Fibroblast of lung (primary cell): ENCODE measurements around the gene PPP3R2. TPM values are rescaled to one million over a fixed set of nuclear protein-coding genes. Genes with fewer than 3 reads are reported as not detected.
A peak's percentile ranks its signal among the peaks of the same experiment; 100 is the strongest.
"Not testable (repeated sequence)": the region's sequence is repeated elsewhere in the genome, so short reads cannot be mapped to it uniquely, and the experiment has no call there.

Experiments used
- DNase-seq, 2 donors: peaks; one replicate each; pipeline versions ENCODE4 v3.0.0 to v3.0.0-alpha.2; 2010; ENCODE audit warnings: low read depth in 2 of 2
- H2AFZ ChIP-seq: 2 replicates; pipeline ENCODE4 v1.5.1; 2012; ENCODE audit warnings: low read length, control low read depth, inconsistent platforms
- H3K27ac ChIP-seq: 2 replicates; pipeline ENCODE4 v1.5.1; 2011; ENCODE audit warnings: low read length, control low read depth; ENCODE audit not compliant: insufficient read depth
- H3K27me3 ChIP-seq: 2 replicates; pipeline ENCODE4 v1.5.1; 2011; ENCODE audit warnings: mild to moderate bottlenecking, low read length; ENCODE audit not compliant: control insufficient read depth, insufficient read depth
- H3K36me3 ChIP-seq: 2 replicates; pipeline ENCODE4 v1.5.1; 2011; ENCODE audit warnings: low read length; ENCODE audit not compliant: control insufficient read depth, insufficient read depth
- H3K4me1 ChIP-seq: 2 replicates; pipeline ENCODE4 v1.5.1; 2011; ENCODE audit warnings: low read length; ENCODE audit not compliant: control insufficient read depth, insufficient read depth; ENCODE audit errors: extremely low read depth
- H3K4me2 ChIP-seq: 2 replicates; pipeline ENCODE4 v1.5.1; 2011; ENCODE audit warnings: low read length, control low read depth; ENCODE audit not compliant: insufficient read depth; ENCODE audit errors: extremely low read depth
- H3K4me3 ChIP-seq, 4 experiments: fragments of 200-600 bp in 1 of 4; sonication (generic) in 1 of 4; replicated peaks in 1 of 4; 2 replicates each; pipeline ENCODE4 v1.5.1; 2011 to 2016; ENCODE audit warnings: low read length in 4 of 4, low read depth in 3 of 4, mild to moderate bottlenecking in 3 of 4, control low read depth in 2 of 4, inconsistent platforms in 1 of 4, mixed read lengths in 1 of 4; ENCODE audit not compliant: insufficient read depth in 1 of 4; ENCODE audit errors: control extremely low read depth in 1 of 4
- H3K79me2 ChIP-seq: 2 replicates; pipeline ENCODE4 v1.5.1; 2012; ENCODE audit warnings: mild to moderate bottlenecking, low read length, inconsistent platforms; ENCODE audit not compliant: control insufficient read depth, insufficient read depth
- H3K9ac ChIP-seq: 2 replicates; pipeline ENCODE4 v1.5.1; 2011; ENCODE audit warnings: mild to moderate bottlenecking, low read length, control low read depth; ENCODE audit not compliant: insufficient read depth
- H3K9me3 ChIP-seq: 2 replicates; pipeline ENCODE4 v1.5.1; 2012; ENCODE audit warnings: low read depth, low read length; ENCODE audit not compliant: control insufficient read depth, insufficient read depth
- H4K20me1 ChIP-seq: 2 replicates; pipeline ENCODE4 v1.5.1; 2011; ENCODE audit warnings: low read length; ENCODE audit not compliant: control insufficient read depth, insufficient read depth; ENCODE audit errors: extremely low read depth
- CTCF ChIP-seq, 2 donors: IDR thresholded peaks in 1 of 2; conservative IDR thresholded peaks in 1 of 2; 1 replicate in 1 of 2; 2 replicates in 1 of 2; pipeline ENCODE4 v1.5.1; 2011 to 2012; ENCODE audit warnings: low read length in 2 of 2, control low read depth in 1 of 2, inconsistent platforms in 1 of 2, low read depth in 1 of 2, mild to moderate bottlenecking in 1 of 2
- EZH2 ChIP-seq: IDR thresholded peaks from 2 replicates; pipeline ENCODE4 v1.5.1; 2012; ENCODE audit warnings: low read length, control low read depth, mild to moderate bottlenecking; ENCODE audit errors: missing control alignments
- polyA plus RNA-seq, 2 donors: library from polyadenylated mRNA; depleted of rRNA in 1 of 2; stranded (reverse) in 1 of 2; unstranded in 1 of 2; fragments of >200 nt; gene quantifications; 2 replicates each; pipeline ENCODE4 v1.2.1, GENCODE V29; 2011 to 2012; ENCODE audit warnings: missing spikeins in 1 of 2
- total RNA-seq: library from RNA; depleted of rRNA; stranded (reverse); fragments of >200 nt; gene quantifications from 2 replicates; pipeline ENCODE4 v1.2.1, GENCODE V29; 2014

The PPP3R2 gene
- total and polyA plus RNA-seq, 2 donors (not counting 1 experiment from before 2014, with no cell fraction given), result not detected

GRCh38 chr9:101592788-101593187 lies 2.0 kb downstream of the PPP3R2 start:
- no peak overlapping the region for H3K4me2 ChIP-seq
- TF ChIP-seq CTCF (conservative IDR thresholded peaks at IDR 0.05 in 1 of 2, IDR thresholded peaks at IDR 0.05 in 1 of 2; ENCODE audit: low read depth in 1 of 2, low read length in 2 of 2) (no peak), EZH2 (no peak)
- no peaks in the 10 kb centered on the region for H3K79me2 ChIP-seq
- H3K4me1 ChIP-seq, result no peaks in the 10 kb centered on the region
- H3K9me3 ChIP-seq, result no peaks in the 10 kb centered on the region
- H3K27me3 ChIP-seq, result no peaks in the 10 kb centered on the region
- no peak overlapping the region for H3K4me3 ChIP-seq
- H2AFZ ChIP-seq, result no peak overlapping the region
- no peak for DNase-seq
- H3K27ac ChIP-seq, result no peak overlapping the region
- no peaks in the 10 kb centered on the region for H4K20me1 ChIP-seq
- H3K9ac ChIP-seq, result no peak overlapping the region
- no peaks in the 10 kb centered on the region for H3K36me3 ChIP-seq

- Histone ChIP-seq H3K9me3 (no peaks in the 10 kb centered on the region), H3K4me3 (no peak overlapping the region), H4K20me1 (no peaks in the 10 kb centered on the region), H3K27me3 (no peaks in the 10 kb centered on the region), H3K9ac (no peak overlapping the region), H3K4me1 (no peaks in the 10 kb centered on the region), H2AFZ (no peak overlapping the region), H3K27ac (no peak overlapping the region), H3K79me2 (no peaks in the 10 kb centered on the region), H3K36me3 (no peaks in the 10 kb centered on the region), H3K4me2 (no peak overlapping the region)
- DNase-seq, result no peak
- TF ChIP-seq CTCF (conservative IDR thresholded peaks at IDR 0.05 in 1 of 2, IDR thresholded peaks at IDR 0.05 in 1 of 2; ENCODE audit: low read depth in 1 of 2, low read length in 2 of 2) (no peak), EZH2 (no peak)
Observed at GRCh38 chr9:101591787-101592446, 2.9 kb downstream of the PPP3R2 start.

- H2AFZ ChIP-seq, result no peak overlapping the region
- H3K4me1 ChIP-seq, result no peaks in the 10 kb centered on the region
- TF ChIP-seq CTCF (conservative IDR thresholded peaks at IDR 0.05 in 1 of 2, IDR thresholded peaks at IDR 0.05 in 1 of 2; ENCODE audit: low read depth in 1 of 2, low read length in 2 of 2) (no peak), EZH2 (no peak)
- H3K4me3 ChIP-seq, result no peak overlapping the region
- DNase-seq, result no peak
- H3K27me3 ChIP-seq, result no peaks in the 10 kb centered on the region
- H3K9ac ChIP-seq, result no peak overlapping the region
- no peaks in the 10 kb centered on the region for H3K79me2 ChIP-seq
- H4K20me1 ChIP-seq, result no peaks in the 10 kb centered on the region
- H3K36me3 ChIP-seq, result no peaks in the 10 kb centered on the region
- no peak overlapping the region for H3K27ac ChIP-seq
- H3K9me3 ChIP-seq, result no peaks in the 10 kb centered on the region
- no peak overlapping the region for H3K4me2 ChIP-seq
Observed at GRCh38 chr9:101590901-101591300, 3.9 kb downstream of the PPP3R2 start.

- not testable (repeated sequence) for H3K79me2 ChIP-seq, H4K20me1 ChIP-seq, H3K4me3 ChIP-seq, H3K4me1 ChIP-seq, H3K36me3 ChIP-seq, H3K4me2 ChIP-seq, H3K9me3 ChIP-seq, H2AFZ ChIP-seq, H3K27me3 ChIP-seq, H3K27ac ChIP-seq, H3K9ac ChIP-seq
- DNase-seq, result peak; percentile 4 to 66
Observed at GRCh38 chr9:101590074-101590473, 4.7 kb downstream of the PPP3R2 start.
